ENCODE results near the gene SLC5A5. TPM values are rescaled to one million over a fixed set of nuclear protein-coding genes. Genes with fewer than 3 reads are reported as not detected.
A peak's percentile ranks its signal among the peaks of the same experiment; 100 is the strongest.

SLC5A5 gene
- total and polyA plus RNA-seq, 10 of the 15 experiments (the other 5 are each of a cell fraction or from before 2014, with no cell fraction given), result 0.02 to 0.08 (median 0.05) TPM; not detected in 3

- DNase-seq (ENCODE audit: low read depth, low spot score) (no peak), ATAC-seq (peak; percentile 29), FAIRE-seq (no peak)
- Histone ChIP-seq H3K4me3 (no peak overlapping the region), H2AFZ (ENCODE audit: control insufficient read depth, low read depth, low read length) (no peak overlapping the region), H3K79me2 (ENCODE audit: control insufficient read depth, insufficient read depth, low read length) (peaks cover 20% of the 10 kb centered on the region), H3K36me3 (ENCODE audit: control insufficient read depth in 2 of 2, insufficient read depth in 2 of 2, low read length in 1 of 2) (peaks cover 21 to 30% of the 10 kb centered on the region in 2 experiments), H3K9me3 (replicated peaks; ENCODE audit: control insufficient read depth, insufficient read depth, low read length) (no peaks in the 10 kb centered on the region), H3K27ac (ENCODE audit: control insufficient read depth, insufficient read depth) (no peak overlapping the region), H3K4me2 (ENCODE audit: control insufficient read depth, insufficient read depth) (no peak overlapping the region), H4K20me1 (ENCODE audit: control insufficient read depth, insufficient read depth) (peaks cover 15% of the 10 kb centered on the region), H3K9ac (ENCODE audit: control insufficient read depth, insufficient read depth, low read length) (no peak overlapping the region), H3K27me3 (replicated peaks in 1 of 2; ENCODE audit: control insufficient read depth in 2 of 2, insufficient read depth in 2 of 2, low read length in 1 of 2) (no peaks in the 10 kb centered on the region), H3K4me1 (ENCODE audit: control insufficient read depth, insufficient read depth, low read length) (peaks cover 12% of the 10 kb centered on the region)
- in situ Hi-C loops (cut with MboI) (loop anchor here (5.0 kb wide), 2 partner anchors 62 to 122 kb away; no protein-coding TSS in a partner anchor), intact Hi-C loops (cut with micrococcal nuclease; ENCODE audit: unreplicated experiment) (no loop called here)
- POLR2A ChIA-PET, result interaction anchor here (1.9 kb wide), 1 partner anchor 67 kb away, joined by 6 read pairs; the partner anchor contains the start of gene CCDC124
- SMC1A ChIA-PET (ENCODE audit: uncharacterized antibody, unreplicated experiment), result interaction anchor here (0.6 to 1.2 kb wide), 2 partner anchors 64 to 67 kb away, joined by 3 to 4 read pairs; partner anchors contain the start of gene CCDC124
- RAD21 ChIA-PET (ENCODE audit: unreplicated experiment), result interaction anchor here (1.4 to 2.3 kb wide), 2 partner anchors 64 to 67 kb away, joined by 3 to 10 read pairs; partner anchors contain the start of gene CCDC124
- no TSS peak for BruUV-seq (replicated peaks)
- WGBS (ENCODE audit: insufficient coverage, insufficient replicate concordance, low lambda C conversion rate, missing lambda C conversion rate), result 34% methylated on average over 13 of the region's 13 CpGs
- CTCF ChIA-PET, result interaction anchor here (3.2 kb wide), 1 partner anchor 67 kb away, joined by 11 read pairs; the partner anchor contains the start of gene CCDC124
- no peak for TF ChIP-seq ZZZ3 (IDR thresholded peaks at IDR 0.05; ENCODE audit: control insufficient read depth, insufficient read length, low read depth)
- TF ChIP-seq, protein P1, sequence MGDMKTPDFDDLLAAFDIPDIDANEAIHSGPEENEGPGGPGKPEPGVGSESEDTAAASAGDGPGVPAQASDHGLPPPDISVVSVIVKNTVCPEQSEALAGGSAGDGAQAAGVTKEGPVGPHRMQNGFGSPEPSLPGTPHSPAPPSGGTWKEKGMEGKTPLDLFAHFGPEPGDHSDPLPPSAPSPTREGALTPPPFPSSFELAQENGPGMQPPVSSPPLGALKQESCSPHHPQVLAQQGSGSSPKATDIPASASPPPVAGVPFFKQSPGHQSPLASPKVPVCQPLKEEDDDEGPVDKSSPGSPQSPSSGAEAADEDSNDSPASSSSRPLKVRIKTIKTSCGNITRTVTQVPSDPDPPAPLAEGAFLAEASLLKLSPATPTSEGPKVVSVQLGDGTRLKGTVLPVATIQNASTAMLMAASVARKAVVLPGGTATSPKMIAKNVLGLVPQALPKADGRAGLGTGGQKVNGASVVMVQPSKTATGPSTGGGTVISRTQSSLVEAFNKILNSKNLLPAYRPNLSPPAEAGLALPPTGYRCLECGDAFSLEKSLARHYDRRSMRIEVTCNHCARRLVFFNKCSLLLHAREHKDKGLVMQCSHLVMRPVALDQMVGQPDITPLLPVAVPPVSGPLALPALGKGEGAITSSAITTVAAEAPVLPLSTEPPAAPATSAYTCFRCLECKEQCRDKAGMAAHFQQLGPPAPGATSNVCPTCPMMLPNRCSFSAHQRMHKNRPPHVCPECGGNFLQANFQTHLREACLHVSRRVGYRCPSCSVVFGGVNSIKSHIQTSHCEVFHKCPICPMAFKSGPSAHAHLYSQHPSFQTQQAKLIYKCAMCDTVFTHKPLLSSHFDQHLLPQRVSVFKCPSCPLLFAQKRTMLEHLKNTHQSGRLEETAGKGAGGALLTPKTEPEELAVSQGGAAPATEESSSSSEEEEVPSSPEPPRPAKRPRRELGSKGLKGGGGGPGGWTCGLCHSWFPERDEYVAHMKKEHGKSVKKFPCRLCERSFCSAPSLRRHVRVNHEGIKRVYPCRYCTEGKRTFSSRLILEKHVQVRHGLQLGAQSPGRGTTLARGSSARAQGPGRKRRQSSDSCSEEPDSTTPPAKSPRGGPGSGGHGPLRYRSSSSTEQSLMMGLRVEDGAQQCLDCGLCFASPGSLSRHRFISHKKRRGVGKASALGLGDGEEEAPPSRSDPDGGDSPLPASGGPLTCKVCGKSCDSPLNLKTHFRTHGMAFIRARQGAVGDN (IDR thresholded peaks at IDR 0.05), result no peak
- peak; percentile 3; the same call in 1 of the 2 replicates for TF ChIP-seq CREB1 (IDR thresholded peaks at IDR 0.05; ENCODE audit: low read depth)
- no peak for TF ChIP-seq IRF3 (IDR thresholded peaks at IDR 0.05)
- no peak for TF ChIP-seq TCF3 (IDR thresholded peaks at IDR 0.05; ENCODE audit: borderline replicate concordance, insufficient read depth, low read depth, low read length)
- TF ChIP-seq CHD2 (IDR thresholded peaks at IDR 0.05; ENCODE audit: borderline replicate concordance, low read depth, low read length), result no peak
- TF ChIP-seq ZBED1 (IDR thresholded peaks at IDR 0.05; ENCODE audit: borderline replicate concordance), result peak; percentile 50; the same call in 1 of the 2 replicates
- TF ChIP-seq ATF2 (IDR thresholded peaks at IDR 0.05; ENCODE audit: low read length), result no peak
- no peak for TF ChIP-seq ZNF384 (IDR thresholded peaks at IDR 0.05; ENCODE audit: borderline replicate concordance, low read depth, low read length)
- no peak for TF ChIP-seq TAF1 (IDR thresholded peaks at IDR 0.05; ENCODE audit: borderline replicate concordance, low read depth, low read length)
- TF ChIP-seq, protein P2, sequence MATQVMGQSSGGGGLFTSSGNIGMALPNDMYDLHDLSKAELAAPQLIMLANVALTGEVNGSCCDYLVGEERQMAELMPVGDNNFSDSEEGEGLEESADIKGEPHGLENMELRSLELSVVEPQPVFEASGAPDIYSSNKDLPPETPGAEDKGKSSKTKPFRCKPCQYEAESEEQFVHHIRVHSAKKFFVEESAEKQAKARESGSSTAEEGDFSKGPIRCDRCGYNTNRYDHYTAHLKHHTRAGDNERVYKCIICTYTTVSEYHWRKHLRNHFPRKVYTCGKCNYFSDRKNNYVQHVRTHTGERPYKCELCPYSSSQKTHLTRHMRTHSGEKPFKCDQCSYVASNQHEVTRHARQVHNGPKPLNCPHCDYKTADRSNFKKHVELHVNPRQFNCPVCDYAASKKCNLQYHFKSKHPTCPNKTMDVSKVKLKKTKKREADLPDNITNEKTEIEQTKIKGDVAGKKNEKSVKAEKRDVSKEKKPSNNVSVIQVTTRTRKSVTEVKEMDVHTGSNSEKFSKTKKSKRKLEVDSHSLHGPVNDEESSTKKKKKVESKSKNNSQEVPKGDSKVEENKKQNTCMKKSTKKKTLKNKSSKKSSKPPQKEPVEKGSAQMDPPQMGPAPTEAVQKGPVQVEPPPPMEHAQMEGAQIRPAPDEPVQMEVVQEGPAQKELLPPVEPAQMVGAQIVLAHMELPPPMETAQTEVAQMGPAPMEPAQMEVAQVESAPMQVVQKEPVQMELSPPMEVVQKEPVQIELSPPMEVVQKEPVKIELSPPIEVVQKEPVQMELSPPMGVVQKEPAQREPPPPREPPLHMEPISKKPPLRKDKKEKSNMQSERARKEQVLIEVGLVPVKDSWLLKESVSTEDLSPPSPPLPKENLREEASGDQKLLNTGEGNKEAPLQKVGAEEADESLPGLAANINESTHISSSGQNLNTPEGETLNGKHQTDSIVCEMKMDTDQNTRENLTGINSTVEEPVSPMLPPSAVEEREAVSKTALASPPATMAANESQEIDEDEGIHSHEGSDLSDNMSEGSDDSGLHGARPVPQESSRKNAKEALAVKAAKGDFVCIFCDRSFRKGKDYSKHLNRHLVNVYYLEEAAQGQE (IDR thresholded peaks at IDR 0.05; ENCODE audit: low read depth, low read length), result no peak
Measured at GRCh38 chr19:17865364-17866311, 6.1 kb upstream of the SLC5A5 start.
